T-helper 2 cell treated with Interferon-gamma antibody and Interleukin-4, amounts not matched to agents 100 ng/mL and 5 ng/mL, for 36 hours (primary cell): ENCODE data around the gene ZCCHC18. TPM values are rescaled to one million over a fixed set of nuclear protein-coding genes. Genes with fewer than 3 reads are reported as not detected.

Source experiments
- intact Hi-C: fragments of 100-400 bp; cut with micrococcal nuclease; formaldehyde crosslinking; loops from one replicate; pipeline ENCODE4 v1.15.1; 2023
- total RNA-seq: library from RNA; stranded (reverse); gene quantifications from 2 replicates; pipeline ENCODE4 v1.2.3, GENCODE V29; 2022

The ZCCHC18 gene
- total RNA-seq, 1 donor from 2014 or later = 0.48 TPM

DNA sequence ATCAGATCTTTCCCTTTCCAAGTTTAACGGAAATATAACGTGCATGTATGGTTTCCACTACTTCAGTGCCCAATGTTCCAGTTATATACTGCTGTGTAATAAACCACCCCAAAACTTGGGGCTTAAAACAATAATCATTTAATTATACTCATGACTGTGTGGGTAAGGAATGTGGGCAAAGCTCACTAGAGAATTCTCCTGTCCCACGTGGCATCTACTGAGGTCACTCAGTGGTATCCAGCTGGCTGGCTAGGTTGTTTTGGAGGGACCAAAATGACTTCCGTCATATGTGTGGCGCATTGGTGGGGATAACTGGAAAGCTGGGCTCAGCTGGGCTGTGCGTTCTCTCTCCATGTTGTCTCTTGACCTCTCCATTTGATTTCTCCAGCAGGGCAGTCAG lies 18.5 kb downstream of the ZCCHC18 start:
- intact Hi-C loops = no loop called here

DNA sequence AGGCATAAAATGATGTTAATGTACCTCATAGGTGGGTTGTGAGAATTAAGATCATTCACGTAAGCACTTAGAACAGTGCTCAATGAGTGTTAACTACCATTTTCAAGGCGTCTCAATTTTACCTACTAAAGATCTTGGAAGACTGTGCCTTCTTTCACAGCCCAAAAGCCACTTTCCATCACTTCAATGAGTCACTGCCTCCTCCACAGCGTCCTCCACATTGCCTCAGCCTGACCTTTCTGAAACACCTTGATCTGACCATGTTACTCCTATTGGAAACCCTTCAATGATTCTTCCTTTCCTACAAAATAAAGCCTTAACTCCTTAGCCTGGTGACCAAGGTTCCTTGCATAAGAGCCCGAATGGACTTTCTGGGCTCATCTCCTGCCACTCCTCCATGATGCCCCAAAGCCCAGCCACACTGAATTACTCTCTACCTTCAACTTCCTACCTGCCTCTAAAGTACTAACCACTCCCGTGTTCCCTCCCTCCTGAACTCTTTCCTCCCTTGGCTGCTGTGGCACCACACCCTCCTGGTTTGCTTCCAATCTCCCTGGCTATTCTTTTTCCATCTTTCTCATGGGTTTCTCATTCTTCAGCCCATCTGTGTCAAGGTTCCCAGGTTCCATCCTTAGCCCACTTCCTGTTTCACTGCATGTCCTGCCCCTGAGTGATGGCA lies 22.4 kb downstream of the ZCCHC18 start:
- intact Hi-C loops = no loop called here

GRCh38 chrX:104135677-104136076 lies 23.4 kb downstream of the ZCCHC18 start:
- intact Hi-C loops = loop anchor here (1.0 kb wide), 1 partner anchor 37 kb away; no protein-coding TSS in a partner anchor

DNA sequence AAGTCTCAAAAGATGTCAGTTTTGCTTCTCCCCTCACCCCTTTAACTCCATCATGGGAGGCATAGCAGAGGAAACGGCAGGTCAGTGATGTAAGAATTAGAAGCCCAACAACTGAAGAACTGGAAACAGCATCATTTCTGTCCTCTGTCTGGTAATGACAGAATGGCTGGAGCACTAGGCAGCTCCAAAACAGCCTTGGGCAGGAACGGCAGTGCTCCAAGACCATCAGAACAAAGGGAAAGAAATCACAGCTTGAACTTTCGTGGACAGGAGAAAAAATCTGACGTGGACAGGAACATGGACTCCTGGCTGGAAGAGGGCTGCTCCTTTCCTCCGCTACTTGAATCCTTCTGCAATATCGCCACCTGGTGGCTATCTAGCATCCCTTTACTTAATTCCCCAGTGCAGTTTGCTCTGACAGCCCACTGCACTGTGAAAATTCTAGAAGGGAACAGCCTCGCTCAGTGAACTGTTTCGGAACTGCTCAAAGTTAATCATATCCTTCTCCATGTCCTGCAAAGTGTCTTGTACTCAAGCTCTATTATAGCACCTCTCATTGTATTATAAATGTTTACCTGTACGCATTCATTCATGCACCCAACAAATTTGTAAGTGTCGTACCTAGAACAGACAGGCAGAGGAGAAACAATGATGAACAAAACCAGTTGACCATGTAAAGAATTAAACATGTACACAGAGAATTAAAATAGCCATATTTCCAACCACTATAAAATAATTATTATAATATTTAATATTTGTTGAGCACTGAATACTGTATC lies 24.1 kb downstream of the ZCCHC18 start:
- intact Hi-C loops = loop anchor here (1.0 kb wide), 2 partner anchors 38 to 291 kb away; no protein-coding TSS in a partner anchor

- intact Hi-C loops = loop anchor here (1.0 kb wide), 1 partner anchor 292 kb away; no protein-coding TSS in a partner anchor
Measured at GRCh38 chrX:104137496-104137895, 25.2 kb downstream of the ZCCHC18 start.

GRCh38 chrX:104141087-104141760 lies 28.9 kb downstream of the ZCCHC18 start:
- intact Hi-C loops = no loop called here

DNA sequence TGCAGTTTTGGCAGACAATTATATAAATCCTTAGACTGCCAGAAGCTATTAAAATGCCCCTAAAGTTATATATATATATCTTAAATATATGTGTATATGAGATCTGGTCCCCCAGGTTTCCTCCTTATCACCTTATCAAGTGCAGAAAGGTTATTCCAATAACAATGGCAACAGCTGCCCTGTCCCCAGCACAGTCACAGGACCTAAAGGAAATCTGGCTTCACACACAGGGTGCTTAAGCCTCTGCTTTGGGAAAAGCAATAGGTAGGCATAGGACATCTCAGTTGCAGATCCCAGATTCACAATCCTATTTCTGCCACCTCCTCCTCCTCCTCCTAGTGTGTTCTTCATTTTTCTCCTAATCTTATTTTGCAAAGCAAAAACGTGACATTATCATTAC lies 38.7 kb downstream of the ZCCHC18 start:
- intact Hi-C loops = no loop called here

DNA sequence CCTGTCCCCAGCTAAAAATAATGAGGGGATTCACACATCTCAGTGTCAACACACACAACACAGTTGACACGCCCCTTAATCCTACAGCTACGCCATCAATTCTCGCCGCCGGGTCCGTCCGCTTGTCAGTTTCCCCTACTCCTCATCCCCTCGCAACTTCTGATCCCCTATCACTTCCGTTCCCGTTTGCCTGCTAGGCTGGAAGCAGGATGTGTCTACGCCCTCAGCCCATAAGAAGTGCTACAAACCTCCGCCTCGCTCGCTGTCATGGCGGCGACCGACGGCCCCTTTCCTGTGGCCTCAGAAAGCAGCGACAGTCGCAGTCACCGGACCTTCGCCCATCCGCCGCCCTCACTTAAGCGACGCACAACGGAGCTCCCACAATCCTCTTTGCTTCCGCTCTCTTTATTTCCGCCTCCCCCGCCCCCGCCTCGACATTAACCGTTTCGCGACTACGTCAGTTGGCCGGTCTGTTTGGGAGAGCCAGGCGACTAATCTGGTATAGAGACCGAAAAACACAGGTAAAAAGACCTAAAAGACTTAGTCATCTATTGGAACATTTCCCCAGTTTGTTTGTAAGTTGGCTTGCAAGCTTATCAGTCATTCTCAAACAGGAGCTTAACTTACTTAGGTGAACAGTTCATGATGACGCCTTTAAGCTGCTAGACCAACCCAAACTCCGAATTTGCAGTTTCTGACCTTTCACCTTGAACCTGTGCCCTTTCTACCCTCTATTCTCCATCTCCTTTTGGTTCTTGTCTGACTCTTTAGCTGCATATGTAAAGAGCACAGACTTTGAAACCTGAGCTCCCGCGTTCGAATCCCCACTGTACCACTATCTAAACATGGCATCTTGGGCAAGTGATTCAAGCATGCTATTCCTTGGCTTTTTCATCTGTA lies 44.6 kb downstream of the ZCCHC18 start, which contains the start of gene SLC25A53:
Gene SLC25A53 (minus strand): TSS at position 380 of the 900 bp plus-strand sequence. CDS start 51,752 bp downstream, outside the sequence.
- intact Hi-C loops = loop anchor here (1.0 kb wide), 3 partner anchors 9 to 470 kb away; partner anchors contain the start of gene FAM199X

Other genes with a start within 250 kb of the ZCCHC18 start
- 7.2 and 8.3 TPM in 2 replicates for gene TMSB15B, start 149.9 kb upstream of the ZCCHC18 start, total RNA-seq
- not detected in 2 replicates for gene H2BW1, start 98.8 kb upstream of the ZCCHC18 start, total RNA-seq
- not detected in 2 replicates for gene H2BW2, start 72.6 kb upstream of the ZCCHC18 start, total RNA-seq
- 3.9 and 4.9 TPM in 2 replicates for gene TMSB15C, start 36.3 kb upstream of the ZCCHC18 start, total RNA-seq
- 4.4 and 6.5 TPM in 2 replicates for gene SLC25A53, start 44.5 kb downstream of the ZCCHC18 start, total RNA-seq
- gene FAM199X, start 53.9 kb downstream of the ZCCHC18 start, total RNA-seq = 12.7 TPM in 2 replicates
- gene ESX1, start 142.4 kb downstream of the ZCCHC18 start, total RNA-seq = 0.14 and 0.25 TPM in 2 replicates